Retinal pigment epithelial cell (primary cell): Measurements from ENCODE around the gene LOC101059915.

Experiments
- DNase-seq: peaks from one replicate; pipeline ENCODE4 v3.0.0-alpha.2; 2010; ENCODE audit warnings: low read depth
- H3K4me3 ChIP-seq: 2 replicates; pipeline ENCODE4 v1.5.1; 2011; ENCODE audit warnings: mild to moderate bottlenecking, low read length, control low read depth, moderate library complexity
- CTCF ChIP-seq: conservative IDR thresholded peaks from 2 replicates; pipeline ENCODE4 v1.5.1; 2011; ENCODE audit warnings: low read depth, low read length, control low read depth, inconsistent platforms

Gene LOC101059915

GRCh38 chrX:71629467-71629866 is 37.9 kb upstream of the LOC101059915 start:
- DNase-seq: no peak
- H3K4me3 ChIP-seq: no peak overlapping the region
- TF ChIP-seq CTCF: no peak

- no peak for TF ChIP-seq CTCF
- H3K4me3 ChIP-seq: no peak overlapping the region
- no peak for DNase-seq
Measured at GRCh38 chrX:71632923-71633657, 34.3 kb upstream of the LOC101059915 start.

DNA sequence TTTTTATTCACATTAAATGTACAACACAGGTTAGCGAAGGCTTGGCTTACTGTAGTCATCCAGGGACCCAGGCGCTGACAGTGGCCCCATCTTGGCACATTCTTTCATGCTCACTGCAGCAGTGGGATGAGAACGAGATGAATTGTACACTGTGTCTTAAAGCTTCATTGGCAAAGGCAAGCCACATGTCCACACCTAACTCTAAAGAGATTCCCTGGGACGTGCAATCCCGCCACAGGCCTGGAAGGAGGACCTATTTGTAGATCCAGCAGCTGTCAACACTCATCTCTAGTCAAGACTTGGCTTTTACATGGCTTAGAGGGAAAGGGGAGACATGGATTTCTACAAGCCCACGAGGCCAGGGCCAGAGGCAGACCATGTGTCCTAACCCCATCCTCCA is 33.0 kb upstream of the LOC101059915 start:
- no peak for DNase-seq
- TF ChIP-seq CTCF: no peak
- H3K4me3 ChIP-seq: no peak overlapping the region

- DNase-seq: no peak
- TF ChIP-seq CTCF: no peak
- no peak overlapping the region for H3K4me3 ChIP-seq
Measured at GRCh38 chrX:71636438-71637252, 30.7 kb upstream of the LOC101059915 start.

DNA sequence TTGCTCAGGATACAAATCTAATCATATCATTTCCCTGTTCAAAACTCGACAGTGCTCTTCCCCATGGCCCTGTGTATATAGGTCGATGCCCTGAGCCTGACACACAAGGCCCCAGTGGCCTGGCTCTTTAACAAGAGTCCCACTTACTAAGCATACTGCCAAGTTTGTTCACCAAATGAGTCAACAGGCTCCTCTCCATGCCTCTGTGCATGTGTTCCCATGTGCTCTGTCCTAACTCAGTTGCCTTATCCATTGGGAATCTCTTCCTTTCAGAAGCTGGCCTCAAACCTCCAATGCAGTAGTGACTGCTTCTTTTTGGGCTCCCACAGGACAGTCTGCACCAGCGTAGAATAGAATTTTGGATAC is 30.1 kb upstream of the LOC101059915 start:
- no peak for DNase-seq
- H3K4me3 ChIP-seq: no peak overlapping the region
- no peak for TF ChIP-seq CTCF

GRCh38 chrX:71637848-71638247 is 29.5 kb upstream of the LOC101059915 start:
- no peak overlapping the region for H3K4me3 ChIP-seq
- TF ChIP-seq CTCF: no peak
- DNase-seq: no peak

GRCh38 chrX:71638409-71638808 is 28.9 kb upstream of the LOC101059915 start:
- no peak for TF ChIP-seq CTCF
- H3K4me3 ChIP-seq: no peak overlapping the region
- DNase-seq: no peak
